Measurements from ENCODE around the gene CPM. TPM values are rescaled to one million over a fixed set of nuclear protein-coding genes. Genes with fewer than 3 reads are reported as not detected.

CPM gene
- total RNA-seq (not detected in 2 replicates), polyA plus RNA-seq (not detected in 2 replicates), polyA minus RNA-seq (not detected in 2 replicates), Bru-seq, nascent RNA (percentile 4 among the genes with signal in this experiment), BruChase-seq, experiment 1, labeled RNA remaining after a 6-hour chase (percentile 4 among the genes with signal in this experiment), BruChase-seq, experiment 2, labeled RNA remaining after a 2-hour chase (percentile 7 among the genes with signal in this experiment)
- 0.01 TPM in 1 of 2 replicates, not detected in the other for polyA plus RNA-seq (2011; cell fraction: cytosol; rRNA removed)
- not detected in 2 replicates for polyA plus RNA-seq (2011; cell fraction: nucleus; rRNA removed)
- 0.20 and 0.23 TPM in 2 replicates for polyA plus RNA-seq (2012)
- 52.6 TPM for polyA minus RNA-seq (2011; cell fraction: cytosol; rRNA and poly(A)+ RNA removed)
- 0.19 TPM in 1 of 2 replicates, not detected in the other for polyA minus RNA-seq (2011; cell fraction: nucleus; rRNA and poly(A)+ RNA removed)
- long read RNA-seq, full-length matches to known transcripts = 1 of 20 reads
- long read RNA-seq, partial matches to known transcripts = 0 of 20 reads
- long read RNA-seq, other reads (novel, unspliced or antisense) = 19 of 20 reads

DNA sequence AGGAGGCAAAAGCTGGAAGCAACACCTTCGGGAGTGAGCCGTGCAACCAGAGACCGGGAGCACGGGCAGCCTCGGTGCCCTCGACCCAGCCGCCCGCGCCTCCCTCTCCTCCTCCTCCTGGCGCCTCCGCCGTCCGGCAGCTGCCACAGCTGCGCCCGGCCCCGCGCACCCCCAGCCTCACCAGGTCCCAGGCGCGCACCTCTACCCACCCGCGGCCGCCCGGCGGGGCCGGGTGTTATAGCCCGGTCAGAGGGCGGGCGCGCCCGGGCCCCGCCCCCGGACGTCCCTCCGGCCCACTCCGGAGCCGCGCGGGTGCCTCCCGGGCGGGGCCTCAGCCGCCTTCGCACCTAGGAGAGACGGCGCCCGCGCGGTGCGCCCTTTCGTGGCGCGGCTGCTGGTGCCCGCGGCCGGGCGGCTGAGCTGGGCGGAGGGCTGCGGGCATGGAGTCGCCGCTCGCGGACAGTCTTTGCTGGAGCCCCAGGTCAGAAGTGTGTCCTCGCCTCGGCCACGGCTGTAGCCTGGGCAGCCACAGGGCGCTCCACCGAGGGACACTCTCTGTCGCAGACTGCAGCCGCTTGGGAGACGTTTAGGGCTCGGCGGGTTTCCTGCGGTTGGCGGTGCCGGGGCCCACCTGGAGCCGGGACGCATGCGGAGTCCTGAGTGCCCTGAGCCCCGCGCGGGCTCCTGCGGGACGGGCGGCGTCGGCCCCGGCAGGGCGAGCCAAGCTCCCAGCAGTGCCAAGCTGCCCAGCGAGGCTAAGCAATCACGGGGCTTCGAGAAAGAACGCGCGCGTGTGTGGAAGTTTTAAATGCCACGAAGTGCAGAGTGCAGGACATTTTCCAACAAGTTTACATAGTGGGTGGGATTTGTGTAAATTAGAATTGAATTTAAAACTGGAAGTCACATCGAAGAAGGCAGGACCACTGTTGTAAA lies at the start of gene CPM:
Gene CPM (minus strand): TSS at position 211 of the 933 bp plus-strand sequence. CDS start 334 bp downstream, outside the sequence.
- ChIA-PET POLR2A (no interaction called here), CTCF (interaction anchor here (0.8 kb wide), 2 partner anchors 137 to 138 kb away, joined by 3 read pairs; no protein-coding TSS in a partner anchor)
- Histone ChIP-seq H3K4me2 (ENCODE audit: insufficient read depth, low read length) (peak within 1 kb of the TSS; percentile 27), H3K4me3 (replicated peaks in 1 of 3; ENCODE audit: insufficient read depth in 1 of 3, low read depth in 1 of 3, low read length in 3 of 3) (peak within 1 kb of the TSS in 1 of 3 experiments; percentile 17), H2AFZ (ENCODE audit: low read depth, low read length) (peak within 1 kb of the TSS; percentile 50), H3K36me3 (ENCODE audit: control insufficient read depth in 2 of 2, extremely low read depth in 1 of 2, insufficient read depth in 2 of 2, low read length in 2 of 2) (no peaks in the 10 kb centered on the region), H3K27ac (ENCODE audit: insufficient read depth, low read depth, low read length) (no peak within 1 kb of the TSS), H3K9me1 (replicated peaks; ENCODE audit: control insufficient read depth, extremely low read depth, insufficient read depth, low read length) (no peaks in the 10 kb centered on the region), H3K79me2 (ENCODE audit: control insufficient read depth, insufficient read depth, low read length) (no peaks in the 10 kb centered on the region), H3K27me3 (ENCODE audit: control insufficient read depth in 2 of 2, insufficient read depth in 2 of 2, low read length in 2 of 2) (peaks cover 23 to 31% of the 10 kb centered on the region in 2 experiments), H3K9me3 (replicated peaks; ENCODE audit: control insufficient read depth, insufficient read depth, low read length) (no peaks in the 10 kb centered on the region), H3K4me1 (ENCODE audit: control insufficient read depth, extremely low read depth, insufficient read depth, low read length) (no peaks in the 10 kb centered on the region), H4K20me1 (replicated peaks; ENCODE audit: control insufficient read depth, extremely low read depth, insufficient read depth, low read length) (no peaks in the 10 kb centered on the region), H3K9ac (replicated peaks; ENCODE audit: extremely low read depth, insufficient read depth, low read length) (no peak within 1 kb of the TSS)
- intact Hi-C loops (cut with micrococcal nuclease) (loop anchor here (2.0 to 5.0 kb wide), 2 partner anchors 84 to 138 kb away; no protein-coding TSS in a partner anchor), dilution Hi-C loops (cut with MboI; ENCODE audit: extremely low pct_ligation_motif_present, low sequenced_read_pairs) (no loop called here)
- no TSS peak for BruUV-seq (replicated peaks)
- FAIRE-seq (no peak), DNase-seq (ENCODE audit: low read depth, low spot score) (no peak)
- TF ChIP-seq EZH2 (IDR thresholded peaks at IDR 0.05; ENCODE audit: borderline replicate concordance, low read depth, low read length, severe bottlenecking) (peak; percentile 45), FOS (IDR thresholded peaks at IDR 0.05; ENCODE audit: borderline replicate concordance, insufficient read depth, low read length) (no peak)

DNA sequence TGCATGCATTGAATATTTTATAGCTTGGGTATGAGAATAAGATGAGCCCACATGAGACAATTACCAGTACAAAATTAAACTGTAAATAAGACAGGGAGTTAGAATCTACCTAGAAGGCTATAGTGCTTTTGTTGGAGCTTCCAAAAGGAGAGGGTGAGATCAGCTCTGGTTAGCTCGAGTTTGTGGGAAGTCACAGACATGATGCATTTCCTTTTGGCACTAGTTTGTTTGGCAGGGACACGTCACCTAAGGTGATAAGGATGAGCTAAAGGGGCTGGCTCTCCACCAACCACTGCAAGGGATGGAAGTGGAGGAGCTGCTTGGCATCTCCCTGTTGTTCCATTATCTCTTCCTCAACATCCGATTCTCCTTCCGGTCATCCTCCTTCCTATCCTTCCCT lies 48.5 kb upstream of the CPM start:
- Histone ChIP-seq H3K9ac (replicated peaks; ENCODE audit: extremely low read depth, insufficient read depth, low read length) (no peak overlapping the region), H3K27ac (ENCODE audit: insufficient read depth, low read depth, low read length) (no peak overlapping the region), H3K4me1 (ENCODE audit: control insufficient read depth, extremely low read depth, insufficient read depth, low read length) (no peaks in the 10 kb centered on the region), H4K20me1 (replicated peaks; ENCODE audit: control insufficient read depth, extremely low read depth, insufficient read depth, low read length) (no peaks in the 10 kb centered on the region), H3K79me2 (ENCODE audit: control insufficient read depth, insufficient read depth, low read length) (no peaks in the 10 kb centered on the region), H2AFZ (ENCODE audit: low read depth, low read length) (no peak overlapping the region), H3K9me1 (replicated peaks; ENCODE audit: control insufficient read depth, extremely low read depth, insufficient read depth, low read length) (no peaks in the 10 kb centered on the region), H3K36me3 (ENCODE audit: control insufficient read depth in 2 of 2, extremely low read depth in 1 of 2, insufficient read depth in 2 of 2, low read length in 2 of 2) (no peaks in the 10 kb centered on the region), H3K4me3 (replicated peaks in 1 of 3; ENCODE audit: insufficient read depth in 1 of 3, low read depth in 1 of 3, low read length in 3 of 3) (no peak overlapping the region), H3K27me3 (ENCODE audit: control insufficient read depth in 2 of 2, insufficient read depth in 2 of 2, low read length in 2 of 2) (peaks cover 0 to 5% of the 10 kb centered on the region in 2 experiments), H3K9me3 (replicated peaks; ENCODE audit: control insufficient read depth, insufficient read depth, low read length) (no peaks in the 10 kb centered on the region), H3K4me2 (ENCODE audit: insufficient read depth, low read length) (no peak overlapping the region)
- CTCF ChIA-PET = interaction anchor here (1.2 kb wide), 1 partner anchor 9 kb away, joined by 3 read pairs; no protein-coding TSS in a partner anchor
- DNase-seq (ENCODE audit: low read depth, low spot score) = no peak
- BruUV-seq (replicated peaks) = no TSS peak
- dilution Hi-C loops (cut with MboI; ENCODE audit: extremely low pct_ligation_motif_present, low sequenced_read_pairs) (no loop called here), intact Hi-C loops (cut with micrococcal nuclease) (no loop called here)
- no peak for FAIRE-seq
- no peak for TF ChIP-seq GATA2 (IDR thresholded peaks at IDR 0.05; ENCODE audit: insufficient read depth, insufficient read length, low read depth, low read length)
- no peak for TF ChIP-seq EZH2 (IDR thresholded peaks at IDR 0.05; ENCODE audit: borderline replicate concordance, low read depth, low read length, severe bottlenecking)
- TF ChIP-seq MYC (IDR thresholded peaks at IDR 0.05; ENCODE audit: low read depth, low read length) = no peak
- TF ChIP-seq POLR2AphosphoS5 (IDR thresholded peaks at IDR 0.05; ENCODE audit: insufficient read depth, low read depth, low read length) = no peak
- TF ChIP-seq JUN (IDR thresholded peaks at IDR 0.05; ENCODE audit: borderline replicate concordance, insufficient read depth, insufficient read length, low read depth) = no peak
- TF ChIP-seq, protein P1, sequence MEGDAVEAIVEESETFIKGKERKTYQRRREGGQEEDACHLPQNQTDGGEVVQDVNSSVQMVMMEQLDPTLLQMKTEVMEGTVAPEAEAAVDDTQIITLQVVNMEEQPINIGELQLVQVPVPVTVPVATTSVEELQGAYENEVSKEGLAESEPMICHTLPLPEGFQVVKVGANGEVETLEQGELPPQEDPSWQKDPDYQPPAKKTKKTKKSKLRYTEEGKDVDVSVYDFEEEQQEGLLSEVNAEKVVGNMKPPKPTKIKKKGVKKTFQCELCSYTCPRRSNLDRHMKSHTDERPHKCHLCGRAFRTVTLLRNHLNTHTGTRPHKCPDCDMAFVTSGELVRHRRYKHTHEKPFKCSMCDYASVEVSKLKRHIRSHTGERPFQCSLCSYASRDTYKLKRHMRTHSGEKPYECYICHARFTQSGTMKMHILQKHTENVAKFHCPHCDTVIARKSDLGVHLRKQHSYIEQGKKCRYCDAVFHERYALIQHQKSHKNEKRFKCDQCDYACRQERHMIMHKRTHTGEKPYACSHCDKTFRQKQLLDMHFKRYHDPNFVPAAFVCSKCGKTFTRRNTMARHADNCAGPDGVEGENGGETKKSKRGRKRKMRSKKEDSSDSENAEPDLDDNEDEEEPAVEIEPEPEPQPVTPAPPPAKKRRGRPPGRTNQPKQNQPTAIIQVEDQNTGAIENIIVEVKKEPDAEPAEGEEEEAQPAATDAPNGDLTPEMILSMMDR (IDR thresholded peaks at IDR 0.05; ENCODE audit: extremely low read depth in 1 of 2, insufficient read depth in 1 of 2, low read depth in 1 of 2, low read length in 2 of 2) = no peak
- no peak for TF ChIP-seq POLR2A (IDR thresholded peaks at IDR 0.05; ENCODE audit: low read depth, low read length)
- TF ChIP-seq, protein P2, sequence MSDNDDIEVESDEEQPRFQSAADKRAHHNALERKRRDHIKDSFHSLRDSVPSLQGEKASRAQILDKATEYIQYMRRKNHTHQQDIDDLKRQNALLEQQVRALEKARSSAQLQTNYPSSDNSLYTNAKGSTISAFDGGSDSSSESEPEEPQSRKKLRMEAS (IDR thresholded peaks at IDR 0.05; ENCODE audit: insufficient read depth, insufficient read length) = no peak
- POLR2A ChIA-PET = no interaction called here
